A549 (cell line): ENCODE results near the gene IL3RA.

ENCODE experiments used
- CTCF ChIP-seq: fragments of >200 bp; sonication (Bioruptor Twin); formaldehyde crosslinking; IDR thresholded peaks from 3 replicates; pipeline ENCODE4 v1.5.1; 2016
- MAX ChIP-seq: IDR thresholded peaks from 2 replicates; pipeline ENCODE4 v1.6.1; 2012
- REST ChIP-seq: fragments of 200-600 bp; sonication (generic); IDR thresholded peaks from 2 replicates; pipeline ENCODE4 v1.6.1; 2016; ENCODE audit warnings: antibody characterized with exemption, mild to moderate bottlenecking, moderate library complexity

- TF ChIP-seq REST (no peak), MAX (no peak), CTCF (no peak)
These were observed 87.7 kb downstream of the IL3RA start for GRCh38 chrX:1424147-1424851.
